Left cardiac atrium (tissue), 4 donors: ENCODE results near the gene NRXN2. TPM values are rescaled to one million over a fixed set of nuclear protein-coding genes. Genes with fewer than 3 reads are reported as not detected.
A peak's percentile ranks its signal among the peaks of the same experiment; 100 is the strongest.

Experiments
- ATAC-seq, 2 donors: fragments of 200-7000 bp; cut with Tn5 transposase; one replicate each; pipeline ENCODE4 v1.9.1; 2020; ENCODE audit warnings: mild to moderate bottlenecking in 2 of 2, moderate library complexity in 2 of 2
- DNase-seq: peaks from one replicate; pipeline ENCODE4 v3.0.0-alpha.2; 2020
- intact Hi-C, 2 donors: fragments of 100-400 bp; cut with DNase I; formaldehyde crosslinking; loops; one replicate each; pipeline versions ENCODE4 v1.14.1 to v1.15.1; 2022 to 2023
- long read RNA-seq: library from polyadenylated mRNA; unstranded; transcript quantifications from one replicate; pipeline ENCODE4 v2.0.0, GENCODE V29; 2021
- total RNA-seq, 2 donors: library from RNA; stranded (reverse); fragmentation: NEBNext Ultra II Directional; extraction: Animal tissue kit (Norgen Biotek cat#: 25700); gene quantifications; one replicate each; pipeline ENCODE4 v1.2.1, GENCODE V29; 2021
- donor health status: DM: no; HTN: yes; CAD: no.
- donor health status: DM: no; HTN: yes; CAD: no; lungs with severe emphysema.
- donor health status: DM: yes; HTN: yes; CAD: no.
- donor health status: Dilated cardiomyopathy.

The NRXN2 gene
- total RNA-seq: 1 to 10 TPM; 3.9 to 4.0 TPM
- long read RNA-seq: 0 reads

DNA sequence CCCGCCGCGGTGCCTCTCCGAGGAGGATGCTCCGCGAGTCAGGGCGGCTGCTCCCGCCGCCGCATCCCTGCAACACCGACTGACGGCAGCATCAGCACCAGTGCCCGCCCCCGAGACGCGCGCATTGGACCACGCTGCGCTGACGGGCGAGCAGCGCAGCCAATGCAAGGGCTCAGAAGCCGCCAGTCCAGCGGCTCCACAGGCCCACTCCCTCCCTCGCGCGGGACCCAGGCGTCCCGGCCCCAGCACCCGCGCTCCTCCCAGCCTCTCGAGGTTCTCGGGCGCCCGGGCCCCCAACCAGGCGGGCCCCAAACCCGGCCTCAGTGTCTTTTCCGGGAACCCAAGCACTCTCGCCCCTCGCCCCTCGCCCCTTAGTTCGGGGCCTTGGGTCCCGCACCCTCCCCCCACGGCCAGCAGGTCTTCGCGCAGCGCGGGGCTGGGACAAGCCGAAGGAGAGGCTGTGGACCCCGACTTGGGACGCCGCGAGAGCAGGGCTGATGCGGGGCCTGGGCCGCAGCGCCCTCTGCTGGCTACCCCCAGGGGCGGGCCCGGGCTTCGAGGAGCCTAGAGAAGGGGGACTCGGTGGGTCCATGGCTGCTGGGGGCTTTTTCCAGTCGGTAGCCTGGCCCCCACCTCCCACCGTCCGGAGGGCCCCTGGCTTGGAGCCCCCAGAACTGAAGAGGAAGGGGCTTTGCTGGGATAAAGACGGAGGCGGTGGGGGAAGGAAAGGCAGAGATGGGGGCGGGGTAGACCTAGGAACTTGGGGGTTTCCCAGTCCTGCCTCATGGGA, at the start of gene NRXN2:
Gene NRXN2 (minus strand): TSS at position 81 of the 790 bp plus-strand sequence. CDS start 9,498 bp downstream, outside the sequence.
- intact Hi-C loops: loop anchor here (5.0 kb wide), 1 partner anchor 36 kb away; no protein-coding TSS in a partner anchor
- ATAC-seq (peak; percentile 98), DNase-seq (peak; percentile 90)

DNA sequence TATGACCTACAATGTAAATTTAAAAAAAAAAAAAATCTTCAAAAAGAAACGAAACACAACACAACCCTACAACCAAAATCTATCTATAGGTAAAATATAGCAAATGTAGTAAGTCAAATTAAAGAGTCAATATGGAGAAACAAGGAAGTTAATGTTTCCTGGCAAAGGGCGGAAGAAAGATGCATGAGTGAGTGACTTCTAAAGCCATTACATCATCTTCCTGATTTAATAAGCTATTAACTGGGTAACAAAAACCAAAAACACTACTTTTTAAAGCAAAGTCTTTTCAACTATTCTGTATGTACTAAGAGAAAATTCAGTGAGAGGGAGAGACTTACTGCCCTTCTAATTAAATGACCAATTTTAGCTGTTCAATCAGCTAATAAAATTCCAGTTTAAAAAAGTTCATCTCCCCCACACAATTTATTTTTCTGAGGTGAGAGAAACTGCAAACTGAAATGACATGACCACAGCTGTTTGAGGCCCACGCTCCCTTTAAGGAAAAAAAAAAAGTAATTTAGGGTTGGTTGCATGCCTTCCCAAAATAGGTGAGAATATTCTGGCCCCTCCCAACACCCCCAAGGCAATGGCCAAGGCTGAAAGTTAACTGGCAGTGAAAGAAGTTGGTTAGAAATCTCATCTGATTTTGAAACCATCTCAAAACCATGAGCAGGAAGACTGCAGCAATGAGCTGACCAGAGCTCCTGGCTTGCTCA, 49.5 kb upstream of the NRXN2 start:
- DNase-seq (no peak), ATAC-seq (no peak)
- intact Hi-C loops: no loop called here

DNA sequence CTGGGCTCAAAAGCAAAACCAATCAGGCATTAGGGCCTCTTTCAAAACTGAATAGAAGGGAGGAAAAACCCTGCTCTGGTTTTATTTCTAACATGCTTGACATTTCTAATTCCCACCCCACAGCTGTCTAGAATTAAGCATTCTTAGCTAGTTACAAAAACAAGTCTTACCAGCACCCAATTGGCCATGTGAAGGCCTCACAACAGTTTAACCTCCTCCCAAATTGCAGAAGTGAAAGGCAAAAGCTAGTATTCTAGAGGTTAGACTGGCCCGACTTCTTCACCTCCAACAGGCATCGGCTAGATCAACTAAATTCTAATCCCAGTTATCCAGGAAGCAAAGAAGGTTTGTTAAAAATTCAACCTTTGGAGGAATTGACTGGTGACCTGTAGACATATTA, 48.9 kb upstream of the NRXN2 start:
- DNase-seq (no peak), ATAC-seq (no peak)
- intact Hi-C loops: no loop called here

DNA sequence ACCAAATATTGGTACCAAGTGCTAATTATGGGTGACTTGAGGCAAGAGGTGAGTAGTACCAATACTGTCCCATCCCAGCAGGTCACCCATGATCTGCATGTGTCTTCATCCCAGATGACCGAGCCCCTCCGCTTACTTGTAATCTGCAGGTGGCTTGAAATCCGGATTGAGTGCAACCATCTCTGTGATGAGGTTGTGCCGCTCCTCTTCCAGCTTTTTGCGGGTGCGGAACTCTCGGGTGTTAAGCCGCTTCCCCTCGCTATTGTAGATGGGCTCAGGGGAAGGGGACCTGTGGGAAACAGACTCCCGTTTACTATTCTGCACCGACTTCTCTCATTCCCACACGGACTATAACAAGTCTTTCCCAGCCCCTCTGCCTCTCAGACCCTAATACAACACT, 47.1 kb upstream of the NRXN2 start:
- intact Hi-C loops: no loop called here
- DNase-seq (peak; percentile 14), ATAC-seq (no peak)

DNA sequence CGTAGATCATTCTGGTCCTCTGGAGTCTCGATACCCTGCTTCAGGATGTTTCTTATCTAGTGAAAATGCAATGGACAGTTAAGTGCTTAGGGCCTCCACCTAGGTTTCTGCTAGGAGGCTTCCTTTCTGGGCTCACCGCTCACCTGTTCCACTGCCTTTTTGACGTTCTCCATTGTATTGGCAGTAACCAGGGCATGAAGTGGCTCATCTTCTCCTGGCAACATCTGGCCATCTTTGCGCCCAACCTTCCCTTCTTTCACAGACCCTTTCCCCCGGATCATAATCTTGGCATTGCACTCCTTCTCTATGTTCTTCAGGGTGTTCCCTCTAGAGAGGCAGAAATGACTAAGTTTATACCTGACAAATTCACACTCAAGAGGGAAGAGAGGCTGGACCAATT, 46.3 kb upstream of the NRXN2 start:
- intact Hi-C loops: no loop called here
- ATAC-seq (no peak), DNase-seq (no peak)

DNA sequence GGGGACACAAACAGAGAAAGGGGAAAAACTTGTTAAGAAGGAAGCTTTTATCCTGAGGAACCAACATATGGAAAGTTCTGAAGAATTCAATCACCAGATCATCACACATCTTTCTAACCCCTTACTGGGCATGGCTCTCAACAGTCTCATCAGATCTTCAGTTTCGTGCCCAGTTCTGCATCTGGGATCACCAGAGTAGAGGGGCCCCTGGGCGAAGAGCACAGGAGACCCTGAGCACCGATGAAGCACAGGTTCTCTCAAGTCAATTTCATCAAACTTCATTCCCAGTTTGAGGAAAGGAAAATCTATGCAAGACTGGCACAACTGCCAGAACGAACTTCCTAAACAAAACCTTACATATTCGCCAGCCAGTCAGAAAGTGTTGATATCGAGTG, 45.3 kb upstream of the NRXN2 start:
- DNase-seq: no peak
- intact Hi-C loops: no loop called here
- ATAC-seq: no peak

DNA sequence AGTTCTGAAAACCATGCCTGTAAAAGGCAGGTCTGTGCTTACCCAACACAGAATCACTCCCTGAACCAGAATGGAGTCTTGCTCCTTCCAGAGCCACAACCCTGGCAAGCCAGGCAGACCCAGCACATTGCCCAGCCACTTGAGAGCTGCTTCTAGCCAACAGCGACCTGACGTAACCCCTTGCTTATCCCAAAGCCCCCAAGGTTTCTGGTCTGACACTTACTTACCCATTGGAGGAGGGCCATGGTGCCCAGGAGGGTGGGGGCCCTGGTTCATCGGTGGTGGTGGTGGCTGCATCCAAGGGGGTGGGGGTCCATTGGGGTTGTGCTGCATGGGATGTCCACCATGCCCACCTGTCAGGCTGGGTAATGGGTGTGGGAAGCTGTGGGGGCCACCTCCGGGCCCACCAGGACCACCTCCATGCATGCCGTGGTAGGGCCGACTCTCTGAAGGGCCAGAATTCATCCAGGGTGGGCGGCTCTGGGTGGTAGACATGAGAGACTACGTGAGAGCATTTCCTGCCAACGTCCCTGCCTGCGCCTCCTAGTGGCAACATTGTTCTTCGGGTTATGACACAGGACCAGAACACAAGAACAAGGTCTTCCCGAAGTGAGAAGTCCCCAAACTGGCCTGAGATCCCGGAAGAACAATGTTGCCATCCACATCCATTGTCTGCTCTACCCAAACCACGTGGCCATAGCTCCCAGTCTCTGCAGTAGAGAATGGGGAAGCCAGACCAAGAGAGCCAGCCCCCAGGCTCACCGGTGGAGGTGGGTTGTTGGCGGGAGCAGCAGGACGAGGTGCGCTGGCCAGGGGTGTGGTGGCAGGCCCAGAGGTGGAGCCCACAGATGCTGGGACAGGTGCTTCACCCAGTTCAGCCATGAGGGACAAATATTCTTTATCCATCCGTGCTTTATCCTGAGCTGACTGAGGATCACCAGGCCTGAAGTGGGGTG, 44.6 kb upstream of the NRXN2 start:
- intact Hi-C loops: no loop called here
- peak; percentile 4 to 10 for ATAC-seq
- peak; percentile 85 for DNase-seq

DNA sequence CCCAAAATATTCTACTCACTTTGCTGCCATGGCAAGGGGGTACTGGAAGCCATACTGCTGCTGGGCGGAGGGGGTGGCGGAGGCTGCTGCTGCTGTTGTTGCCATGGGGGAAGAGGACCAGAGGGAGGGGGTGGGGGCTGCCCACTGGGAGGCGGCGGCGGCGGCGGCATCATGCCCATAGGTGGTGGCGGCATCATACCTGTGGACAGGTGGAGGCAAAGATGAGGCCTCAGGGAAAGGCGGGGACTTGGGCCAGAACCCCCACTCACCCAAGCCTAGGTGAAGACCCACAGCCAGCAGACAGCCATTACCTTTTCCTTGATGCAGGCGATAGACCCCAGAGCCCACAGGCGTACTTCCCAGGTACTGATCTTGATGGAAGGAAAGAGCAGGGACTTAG, 43.9 kb upstream of the NRXN2 start:
- intact Hi-C loops: no loop called here
- DNase-seq (no peak), ATAC-seq (no peak)

DNA sequence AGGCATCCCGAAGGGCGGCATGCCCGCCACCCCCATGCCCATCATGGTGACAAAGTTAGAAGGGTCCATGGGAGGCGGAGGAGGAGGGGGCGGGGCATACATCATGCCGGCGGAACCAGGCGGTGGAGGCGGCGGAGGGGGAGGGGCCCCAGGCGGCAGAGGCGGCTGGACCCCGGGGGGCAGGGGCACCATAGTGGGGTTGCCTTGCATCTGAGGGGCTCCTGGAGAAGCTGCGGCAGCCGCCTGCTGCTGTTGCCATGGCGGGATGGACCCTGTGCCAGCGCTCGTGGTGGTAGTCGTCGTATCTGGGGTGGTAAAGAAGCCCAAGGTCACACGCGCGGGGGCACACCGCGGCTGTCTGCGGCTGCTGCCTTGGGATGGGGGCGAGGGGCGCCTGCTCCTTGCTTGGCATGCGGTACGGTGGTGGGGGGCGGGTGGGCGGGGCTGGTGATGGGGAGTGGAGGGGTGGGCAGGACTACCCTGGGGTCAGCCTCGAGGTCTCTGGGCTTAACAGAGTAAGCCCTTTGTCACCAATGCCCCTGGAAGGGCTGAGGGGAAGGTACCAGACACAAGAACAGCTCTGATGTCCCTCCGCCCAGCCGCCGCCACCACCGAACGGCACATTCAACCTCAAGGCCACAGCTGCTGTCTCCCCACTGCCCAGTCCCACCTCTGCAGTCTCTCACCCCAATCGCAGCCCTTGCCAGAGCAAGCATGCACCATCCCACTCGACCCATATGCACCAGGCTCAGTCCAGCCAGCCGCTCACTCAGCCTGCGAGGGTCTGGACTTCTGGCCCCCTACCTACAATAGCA, 43.1 kb upstream of the NRXN2 start:
- no peak for DNase-seq
- intact Hi-C loops: no loop called here
- no peak for ATAC-seq

DNA sequence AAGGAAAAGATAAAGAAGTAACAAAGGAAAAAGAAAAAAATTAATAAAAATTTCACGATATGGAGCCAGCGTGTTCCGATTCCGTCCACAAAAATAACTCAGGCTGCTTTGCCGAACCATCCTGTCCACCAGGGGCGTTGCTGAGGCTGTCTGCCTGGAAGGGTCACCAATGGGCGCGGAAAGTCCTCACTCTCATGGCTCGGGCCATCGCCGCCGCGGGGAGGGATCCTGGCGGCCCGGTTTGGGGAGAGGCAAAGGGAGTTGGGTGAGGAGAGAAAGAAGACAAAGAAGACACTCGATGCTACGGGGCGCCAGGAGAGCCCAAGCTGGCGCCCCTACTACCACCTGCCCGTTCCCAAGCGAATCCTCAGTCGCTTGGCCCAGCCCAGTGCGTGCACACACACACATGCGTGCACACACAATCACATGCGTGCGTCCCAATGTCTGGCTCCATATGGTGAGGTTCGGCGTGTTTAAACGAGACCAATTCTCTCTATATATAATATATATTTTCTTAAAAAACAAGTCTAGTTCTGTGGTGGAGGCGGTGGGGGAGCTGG, 42.4 kb upstream of the NRXN2 start:
- DNase-seq: peak; percentile 26
- intact Hi-C loops: no loop called here
- ATAC-seq: no peak

DNA sequence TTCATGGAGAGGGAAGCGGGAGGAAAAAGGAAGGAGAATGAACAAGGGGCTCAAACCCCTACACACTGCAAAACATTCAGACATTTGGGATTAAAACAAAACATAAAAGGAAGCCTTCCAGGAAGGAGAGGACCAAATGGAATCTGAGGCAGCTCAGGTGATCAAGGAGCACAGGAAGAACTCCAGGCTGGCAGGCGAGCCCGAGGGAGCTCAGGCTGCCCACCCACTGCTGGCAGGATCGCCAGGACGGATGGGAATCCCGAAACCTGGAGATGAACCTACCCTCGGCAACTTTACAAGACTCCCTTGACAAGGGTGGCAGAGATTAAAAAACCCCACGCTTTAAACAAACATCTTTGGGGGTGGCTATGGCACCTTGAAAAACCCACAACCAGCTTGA, 41.8 kb upstream of the NRXN2 start:
- DNase-seq (peak; percentile 11), ATAC-seq (no peak)
- intact Hi-C loops: no loop called here

DNA sequence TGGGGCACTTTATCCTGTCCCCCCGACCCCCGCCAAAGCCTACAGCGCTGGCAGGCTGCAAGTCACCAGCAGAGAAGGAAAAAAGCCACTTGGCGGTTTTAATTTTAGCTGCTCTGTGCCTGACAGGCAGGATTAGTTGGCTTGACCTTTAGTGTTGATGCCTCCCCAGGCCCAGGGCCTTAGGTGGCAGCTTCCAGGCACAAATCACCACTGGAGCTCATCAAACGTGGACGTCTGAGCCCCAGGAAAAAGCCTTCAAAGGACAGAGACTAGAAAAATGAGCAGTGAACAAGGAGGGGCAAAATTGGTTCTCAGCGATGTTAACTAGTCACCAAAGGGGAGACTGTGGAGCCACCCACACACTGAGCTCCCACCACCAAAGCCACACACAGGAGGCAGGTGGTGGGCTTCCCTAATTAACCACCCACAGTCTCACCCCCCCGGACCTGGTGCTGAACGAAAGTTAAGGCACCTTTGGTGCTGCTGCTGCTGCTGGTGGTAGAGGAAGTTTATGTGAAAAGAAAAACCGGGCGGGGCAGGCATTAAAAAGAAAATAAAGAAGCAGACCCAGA, 41.1 kb upstream of the NRXN2 start:
- intact Hi-C loops: no loop called here
- ATAC-seq (no peak), DNase-seq (no peak)

DNA sequence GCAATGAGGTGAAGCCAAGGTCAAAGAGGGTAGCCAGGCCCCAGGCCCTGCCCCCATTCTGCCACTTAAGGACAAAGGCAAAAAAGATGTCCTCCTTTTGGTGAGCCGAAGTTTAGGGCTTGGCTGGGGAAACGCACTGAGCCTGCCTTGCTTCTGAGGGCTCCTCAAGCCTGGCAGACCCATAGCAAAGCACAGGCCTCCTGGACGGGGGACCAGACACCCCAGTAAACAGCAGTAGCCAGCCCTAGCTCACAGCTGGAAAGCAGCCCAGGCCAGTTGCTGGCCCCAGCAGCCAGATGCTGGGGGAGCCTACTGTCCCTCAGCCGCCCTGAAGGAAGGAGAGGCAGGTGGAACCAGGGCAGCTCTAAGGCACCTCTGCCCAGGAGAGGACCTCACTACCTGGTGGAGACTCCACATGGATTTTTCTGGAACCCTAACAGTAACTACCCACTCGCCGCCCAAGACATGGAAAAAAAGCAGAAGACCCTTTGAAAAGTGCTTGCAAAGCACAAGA, 40.6 kb upstream of the NRXN2 start:
- intact Hi-C loops: no loop called here
- ATAC-seq: peak in 1 of 2 donors; percentile 6
- DNase-seq: peak; percentile 25

DNA sequence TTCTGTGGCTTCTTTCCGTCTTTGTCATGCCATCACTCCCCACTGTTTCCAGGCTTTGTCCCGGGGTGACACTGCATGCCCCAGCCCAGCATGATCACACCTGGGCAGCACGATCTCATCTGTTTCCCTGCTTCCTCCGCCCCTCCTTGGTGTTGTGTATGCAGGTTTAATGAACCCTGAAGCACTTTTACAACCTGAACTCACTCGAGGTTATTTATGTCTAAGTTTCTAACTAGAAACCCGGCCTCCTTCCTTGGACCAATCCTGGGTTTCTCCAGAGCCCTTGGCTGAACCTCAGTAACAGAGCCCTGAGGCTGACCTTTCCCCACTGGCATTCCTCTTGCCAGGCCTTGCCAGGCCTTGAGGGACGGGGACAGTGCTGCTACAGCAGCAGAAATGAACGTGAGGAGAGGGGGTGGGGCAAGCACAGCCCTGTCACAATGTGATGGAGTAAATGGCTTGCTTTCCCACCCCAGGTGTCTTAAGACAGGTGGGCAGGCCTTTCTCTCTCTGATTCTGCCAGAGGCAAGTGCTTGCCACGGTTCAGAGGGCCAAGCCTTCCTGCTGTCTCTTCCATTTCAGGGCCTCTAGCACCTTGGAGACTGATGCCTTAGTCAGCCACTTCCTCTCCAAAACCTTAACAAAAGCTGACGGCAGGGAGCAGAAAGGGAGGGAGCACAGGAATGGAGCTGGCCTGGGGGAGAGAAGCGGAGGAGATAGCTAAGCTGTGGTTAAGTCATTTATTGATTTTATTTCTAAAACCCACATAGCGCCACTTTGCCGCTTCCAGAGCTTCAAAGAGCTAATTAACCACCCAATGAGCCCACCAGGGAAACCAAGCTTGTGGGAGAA, 39.9 kb upstream of the NRXN2 start:
- ATAC-seq: peak in 1 of 2 donors; percentile 10

DNA sequence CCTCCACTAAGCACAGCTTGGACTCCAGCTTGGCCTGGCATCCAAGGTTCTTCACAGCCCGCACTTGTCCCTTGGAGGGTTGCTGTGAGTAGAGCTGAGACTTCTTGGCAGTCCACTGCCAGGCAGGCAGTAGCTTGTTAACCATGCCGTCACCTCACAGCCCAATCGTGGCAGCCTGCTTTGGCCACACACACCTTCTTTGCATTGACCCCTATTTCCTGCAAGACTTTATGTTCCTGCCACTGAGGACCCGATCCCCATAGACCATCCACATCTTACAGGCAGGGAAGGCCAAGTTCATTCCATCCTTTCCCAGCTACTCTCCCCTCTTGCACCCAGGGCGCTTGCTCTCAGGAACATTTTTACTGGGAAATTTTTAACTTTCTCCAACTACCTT, 39.3 kb upstream of the NRXN2 start:
- no peak for ATAC-seq
- intact Hi-C loops: no loop called here
- DNase-seq: no peak

More for the DNA sequence above, 39.9 kb upstream of the NRXN2 start:
- DNase-seq: peak; percentile 25
- intact Hi-C loops: no loop called here

DNA sequence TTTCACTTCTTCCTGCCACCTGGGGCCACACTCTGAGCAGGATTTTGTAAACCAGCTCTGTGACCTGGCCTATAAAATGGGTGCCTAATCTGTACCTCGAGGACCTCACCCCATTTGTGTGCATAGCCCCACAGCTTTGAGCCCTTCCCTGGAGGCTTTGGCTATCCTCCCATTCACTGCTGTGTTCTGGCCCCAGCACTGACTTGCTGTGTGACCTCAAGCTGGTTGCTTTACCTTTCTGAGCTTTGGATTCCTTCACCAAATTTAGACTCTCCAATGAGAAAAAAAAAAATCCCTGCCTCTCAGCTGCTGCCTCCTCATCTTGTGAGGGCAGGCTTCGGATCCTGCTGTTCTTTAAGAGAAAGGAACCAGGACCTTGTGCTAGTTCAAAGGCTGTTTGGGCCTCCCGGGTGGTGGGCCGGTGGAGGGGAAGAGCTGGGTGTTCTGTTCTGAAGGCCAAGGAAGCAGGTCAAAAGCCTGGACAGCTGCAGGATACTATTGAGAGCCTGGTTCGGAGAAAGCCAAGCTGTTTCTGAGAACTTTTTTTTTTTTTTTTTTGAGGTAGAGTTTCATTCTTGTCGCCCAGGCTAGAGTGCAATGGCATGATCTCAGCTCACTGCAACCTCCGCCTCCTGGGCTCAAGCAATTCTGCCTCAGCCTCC, 37.9 kb upstream of the NRXN2 start:
- intact Hi-C loops: no loop called here
- no peak for DNase-seq
- ATAC-seq: no peak
